Measurements from ENCODE around the gene TLR6.

TLR6 gene

DNA sequence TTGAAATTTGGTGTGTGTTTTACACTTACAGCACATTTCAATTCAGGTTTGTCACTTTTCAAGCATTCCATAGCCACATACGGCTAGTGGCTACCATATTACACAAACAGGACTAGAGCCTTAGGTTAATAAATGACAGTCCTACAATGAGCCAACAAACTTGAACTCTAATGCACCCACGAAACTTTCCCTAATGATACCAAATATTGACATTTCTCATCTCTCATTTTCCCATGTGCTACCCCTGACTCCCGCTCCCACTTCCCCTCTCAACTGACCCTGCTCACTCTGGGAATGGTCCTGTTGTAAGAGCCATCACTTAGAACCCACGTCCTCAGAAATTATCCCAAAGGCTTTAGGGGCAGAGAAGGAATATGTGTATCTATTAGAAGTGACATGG lies 68.9 kb downstream of the TLR6 start:
- no peak overlapping the region for H3K14ac ChIP-seq (ENCODE audit: low read length in 2 of 2)
- no peak for DNase-seq
- no peak overlapping the region for H2BK12ac ChIP-seq (ENCODE audit: low read length in 2 of 2)
- no peak overlapping the region for H3K9ac ChIP-seq (ENCODE audit: low read length)
- H3K18ac ChIP-seq (ENCODE audit: low read depth in 1 of 2, low read length in 2 of 2) = no peak overlapping the region
- H3K27ac ChIP-seq (ENCODE audit: low read length, poor library complexity, severe bottlenecking) = no peak overlapping the region
- no peak overlapping the region for H2BK5ac ChIP-seq (ENCODE audit: low read depth, low read length, poor library complexity, severe bottlenecking)
- 81% methylated on average over 4 of the region's 4 CpGs for WGBS
- H2AFZ ChIP-seq (ENCODE audit: low read depth, low read length) = no peak overlapping the region
- no peak overlapping the region for H3K23ac ChIP-seq (ENCODE audit: low read length in 2 of 2)
- H2BK15ac ChIP-seq (ENCODE audit: low read depth, poor library complexity, severe bottlenecking) = no peak overlapping the region
- H3K4me3 ChIP-seq (ENCODE audit: insufficient read depth in 1 of 2, low read depth in 1 of 2, low read length in 2 of 2) = no peak overlapping the region
- peaks cover 6% of the 10 kb centered on the region for H3K4me1 ChIP-seq (ENCODE audit: control insufficient read depth, insufficient read depth, low read depth, low read length)
- no peaks in the 10 kb centered on the region for H3K27me3 ChIP-seq (ENCODE audit: control insufficient read depth in 1 of 2, insufficient read depth in 1 of 2, low read length in 2 of 2)
- H3K4ac ChIP-seq (ENCODE audit: low read depth in 1 of 2, low read length in 2 of 2) = no peak overlapping the region
- H2AK5ac ChIP-seq (ENCODE audit: low read length, severe bottlenecking) = no peak overlapping the region
- H4K8ac ChIP-seq (ENCODE audit: low read length) = no peak overlapping the region
- H3K36me3 ChIP-seq (ENCODE audit: control insufficient read depth in 1 of 2, insufficient read depth in 2 of 2, low read depth in 1 of 2, low read length in 2 of 2) = no peaks in the 10 kb centered on the region
- no peak overlapping the region for H3K4me2 ChIP-seq (ENCODE audit: low read length, poor library complexity, severe bottlenecking)
- H3K9me3 ChIP-seq (ENCODE audit: control insufficient read depth, low read length) = no peaks in the 10 kb centered on the region
- H2BK120ac ChIP-seq (ENCODE audit: low read depth, low read length) = no peak overlapping the region
- H3K79me1 ChIP-seq (replicated peaks; ENCODE audit: low read length, poor library complexity, severe bottlenecking) = no peaks in the 10 kb centered on the region
- H4K91ac ChIP-seq (ENCODE audit: low read length) = no peak overlapping the region

- peak; percentile 10 for DNase-seq
- H3K9me3 ChIP-seq (ENCODE audit: control insufficient read depth, low read length) = no peaks in the 10 kb centered on the region
Observed at GRCh38 chr4:38785901-38786402, 70.7 kb downstream of the TLR6 start.

DNA sequence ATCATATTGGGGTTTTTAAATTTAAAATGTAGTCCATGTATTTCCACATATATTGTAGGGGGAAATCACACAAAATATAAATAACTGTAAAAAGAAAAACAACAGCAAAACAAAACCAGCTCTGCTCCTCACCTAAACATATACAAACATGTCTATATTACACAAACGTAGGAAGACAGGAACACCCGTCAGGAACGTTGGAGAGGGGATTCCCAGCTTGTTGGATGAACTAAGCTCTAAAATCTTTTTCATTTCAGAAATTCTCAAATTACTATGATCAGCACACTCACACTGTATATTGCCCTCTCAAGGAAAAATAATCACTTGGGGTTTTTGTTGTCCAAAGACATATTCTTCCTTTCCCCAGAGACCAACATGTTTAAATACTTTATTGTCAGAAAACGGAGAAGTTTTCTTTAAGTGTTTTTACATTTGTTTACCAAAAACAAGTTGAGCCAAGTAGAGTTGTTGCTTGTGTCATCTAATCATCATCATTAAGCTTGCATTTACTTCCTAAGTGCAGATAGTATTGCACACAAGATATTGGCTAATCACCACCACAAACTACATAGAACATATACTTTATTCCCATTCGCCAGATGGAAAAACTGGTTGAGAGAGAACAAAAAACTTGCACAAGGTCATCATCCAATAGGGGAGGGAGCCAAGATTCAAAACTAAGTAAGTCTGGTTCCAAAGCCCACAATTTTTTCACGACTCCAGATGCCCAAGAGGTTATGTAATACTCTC lies 71.4 kb downstream of the TLR6 start:
- Histone ChIP-seq H3K4me2 (ENCODE audit: low read length, poor library complexity, severe bottlenecking) (no peak overlapping the region), H3K36me3 (ENCODE audit: control insufficient read depth in 1 of 2, insufficient read depth in 2 of 2, low read depth in 1 of 2, low read length in 2 of 2) (no peaks in the 10 kb centered on the region), H3K27me3 (ENCODE audit: control insufficient read depth in 1 of 2, insufficient read depth in 1 of 2, low read length in 2 of 2) (no peaks in the 10 kb centered on the region), H2BK5ac (ENCODE audit: low read depth, low read length, poor library complexity, severe bottlenecking) (no peak overlapping the region), H3K27ac (ENCODE audit: low read length, poor library complexity, severe bottlenecking) (no peak overlapping the region), H2AK5ac (ENCODE audit: low read length, severe bottlenecking) (no peak overlapping the region), H3K14ac (ENCODE audit: low read length in 2 of 2) (no peak overlapping the region), H3K18ac (ENCODE audit: low read depth in 1 of 2, low read length in 2 of 2) (no peak overlapping the region), H2AFZ (ENCODE audit: low read depth, low read length) (no peak overlapping the region), H2BK12ac (ENCODE audit: low read length in 2 of 2) (no peak overlapping the region), H4K8ac (ENCODE audit: low read length) (no peak overlapping the region), H3K4me1 (ENCODE audit: control insufficient read depth, insufficient read depth, low read depth, low read length) (peaks cover 6% of the 10 kb centered on the region), H3K4me3 (ENCODE audit: insufficient read depth in 1 of 2, low read depth in 1 of 2, low read length in 2 of 2) (no peak overlapping the region), H4K91ac (ENCODE audit: low read length) (no peak overlapping the region), H3K9ac (ENCODE audit: low read length) (no peak overlapping the region), H2BK120ac (ENCODE audit: low read depth, low read length) (no peak overlapping the region), H3K9me3 (ENCODE audit: control insufficient read depth, low read length) (no peaks in the 10 kb centered on the region), H2BK15ac (ENCODE audit: low read depth, poor library complexity, severe bottlenecking) (no peak overlapping the region), H3K23ac (ENCODE audit: low read length in 2 of 2) (no peak overlapping the region), H3K4ac (ENCODE audit: low read depth in 1 of 2, low read length in 2 of 2) (no peak overlapping the region), H3K79me1 (replicated peaks; ENCODE audit: low read length, poor library complexity, severe bottlenecking) (no peaks in the 10 kb centered on the region)
- WGBS = 76% methylated on average over 5 of the region's 6 CpGs
- DNase-seq = no peak

More at GRCh38 chr4:38785901-38786402, 70.7 kb downstream of the TLR6 start:
- Histone ChIP-seq H3K9ac (ENCODE audit: low read length) (no peak overlapping the region), H2AFZ (ENCODE audit: low read depth, low read length) (no peak overlapping the region), H3K4me1 (ENCODE audit: control insufficient read depth, insufficient read depth, low read depth, low read length) (peaks cover 6% of the 10 kb centered on the region), H3K18ac (ENCODE audit: low read depth in 1 of 2, low read length in 2 of 2) (no peak overlapping the region), H3K4me3 (ENCODE audit: insufficient read depth in 1 of 2, low read depth in 1 of 2, low read length in 2 of 2) (no peak overlapping the region), H2BK15ac (ENCODE audit: low read depth, poor library complexity, severe bottlenecking) (no peak overlapping the region), H3K79me1 (replicated peaks; ENCODE audit: low read length, poor library complexity, severe bottlenecking) (no peaks in the 10 kb centered on the region), H3K27ac (ENCODE audit: low read length, poor library complexity, severe bottlenecking) (no peak overlapping the region), H3K36me3 (ENCODE audit: control insufficient read depth in 1 of 2, insufficient read depth in 2 of 2, low read depth in 1 of 2, low read length in 2 of 2) (no peaks in the 10 kb centered on the region), H2BK12ac (ENCODE audit: low read length in 2 of 2) (no peak overlapping the region), H2BK5ac (ENCODE audit: low read depth, low read length, poor library complexity, severe bottlenecking) (no peak overlapping the region), H3K27me3 (ENCODE audit: control insufficient read depth in 1 of 2, insufficient read depth in 1 of 2, low read length in 2 of 2) (no peaks in the 10 kb centered on the region), H3K4me2 (ENCODE audit: low read length, poor library complexity, severe bottlenecking) (no peak overlapping the region), H2BK120ac (ENCODE audit: low read depth, low read length) (no peak overlapping the region), H4K91ac (ENCODE audit: low read length) (no peak overlapping the region), H4K8ac (ENCODE audit: low read length) (no peak overlapping the region), H2AK5ac (ENCODE audit: low read length, severe bottlenecking) (no peak overlapping the region), H3K4ac (ENCODE audit: low read depth in 1 of 2, low read length in 2 of 2) (no peak overlapping the region), H3K14ac (ENCODE audit: low read length in 2 of 2) (no peak overlapping the region), H3K23ac (ENCODE audit: low read length in 2 of 2) (no peak overlapping the region)
- 93% methylated on average over 8 of the region's 8 CpGs for WGBS

DNA sequence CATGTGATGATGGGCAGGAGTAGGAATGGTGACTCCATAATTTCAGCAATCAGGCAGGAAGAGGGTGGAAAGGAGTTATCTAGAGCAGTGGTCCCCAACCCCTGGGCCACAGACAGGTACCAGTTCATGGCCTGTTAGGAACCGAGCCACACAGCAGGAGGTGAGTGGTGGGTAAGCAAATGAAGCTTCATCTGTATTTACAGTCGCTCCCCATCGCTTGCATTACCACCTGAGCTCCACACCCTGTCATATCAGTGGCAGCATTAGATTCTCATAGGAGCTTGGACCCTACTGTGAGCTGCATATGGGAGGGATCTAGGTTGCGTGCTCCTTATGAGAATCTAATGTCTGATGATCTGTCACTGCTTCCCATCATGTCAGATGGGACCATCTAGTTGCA lies 72.5 kb downstream of the TLR6 start:
- Histone ChIP-seq H3K79me1 (replicated peaks; ENCODE audit: low read length, poor library complexity, severe bottlenecking) (no peaks in the 10 kb centered on the region), H3K4me3 (ENCODE audit: insufficient read depth in 1 of 2, low read depth in 1 of 2, low read length in 2 of 2) (no peak overlapping the region)
- 96% methylated on average over 2 of the region's 4 CpGs for WGBS

More for the DNA sequence above, 72.5 kb downstream of the TLR6 start:
- Histone ChIP-seq H3K14ac (ENCODE audit: low read length in 2 of 2) (no peak overlapping the region), H3K23ac (ENCODE audit: low read length in 2 of 2) (no peak overlapping the region), H3K9me3 (ENCODE audit: control insufficient read depth, low read length) (no peaks in the 10 kb centered on the region), H3K4me2 (ENCODE audit: low read length, poor library complexity, severe bottlenecking) (no peak overlapping the region), H4K8ac (ENCODE audit: low read length) (no peak overlapping the region), H2BK5ac (ENCODE audit: low read depth, low read length, poor library complexity, severe bottlenecking) (no peak overlapping the region), H2BK120ac (ENCODE audit: low read depth, low read length) (no peak overlapping the region), H2BK15ac (ENCODE audit: low read depth, poor library complexity, severe bottlenecking) (no peak overlapping the region), H2AK5ac (ENCODE audit: low read length, severe bottlenecking) (no peak overlapping the region), H2BK12ac (ENCODE audit: low read length in 2 of 2) (no peak overlapping the region), H3K36me3 (ENCODE audit: control insufficient read depth in 1 of 2, insufficient read depth in 2 of 2, low read depth in 1 of 2, low read length in 2 of 2) (no peaks in the 10 kb centered on the region), H3K27ac (ENCODE audit: low read length, poor library complexity, severe bottlenecking) (no peak overlapping the region), H3K4me1 (ENCODE audit: control insufficient read depth, insufficient read depth, low read depth, low read length) (peaks cover 4% of the 10 kb centered on the region), H2AFZ (ENCODE audit: low read depth, low read length) (no peak overlapping the region), H4K91ac (ENCODE audit: low read length) (no peak overlapping the region), H3K27me3 (ENCODE audit: control insufficient read depth in 1 of 2, insufficient read depth in 1 of 2, low read length in 2 of 2) (no peaks in the 10 kb centered on the region), H3K18ac (ENCODE audit: low read depth in 1 of 2, low read length in 2 of 2) (no peak overlapping the region), H3K4ac (ENCODE audit: low read depth in 1 of 2, low read length in 2 of 2) (no peak overlapping the region), H3K9ac (ENCODE audit: low read length) (no peak overlapping the region)
- no peak for DNase-seq

Data from mesenchymal stem cell (in vitro differentiated cells and primary cell).